DMS153 treated with DMSO at 0.1 percent for 48 hours (cell line): ENCODE data around the gene KPTN.
"Not testable (repeated sequence)": the region's sequence is repeated elsewhere in the genome, so short reads cannot be mapped to it uniquely, and the experiment has no call there.

Experiments used
- DNase-seq: peaks from one replicate; lab custom pipeline; 2025; ENCODE audit not compliant: unreplicated experiment; lab: John Stamatoyannopoulos, UW

KPTN gene

DNA sequence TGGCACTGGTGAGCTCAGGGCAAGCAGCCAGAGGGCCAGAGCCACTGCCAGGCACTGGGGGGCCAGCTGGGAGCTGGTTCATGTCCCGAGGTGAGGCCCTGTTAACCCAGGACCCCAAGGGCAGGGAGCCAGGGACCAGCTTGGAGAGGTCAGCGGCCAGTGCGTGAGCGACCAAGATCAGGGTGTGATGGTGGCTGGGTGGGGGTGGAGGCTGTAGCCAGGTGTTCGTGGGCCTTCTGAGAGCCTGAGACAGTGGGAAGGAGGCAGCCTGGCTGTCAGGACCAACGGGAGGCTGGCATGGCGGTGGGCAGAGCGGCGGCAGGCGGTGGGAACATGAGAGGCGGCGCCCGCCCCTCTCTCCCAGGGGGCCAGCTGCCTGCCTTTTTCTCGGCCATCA is 8.1 kb upstream of the KPTN start:
- no peak for DNase-seq

DNA sequence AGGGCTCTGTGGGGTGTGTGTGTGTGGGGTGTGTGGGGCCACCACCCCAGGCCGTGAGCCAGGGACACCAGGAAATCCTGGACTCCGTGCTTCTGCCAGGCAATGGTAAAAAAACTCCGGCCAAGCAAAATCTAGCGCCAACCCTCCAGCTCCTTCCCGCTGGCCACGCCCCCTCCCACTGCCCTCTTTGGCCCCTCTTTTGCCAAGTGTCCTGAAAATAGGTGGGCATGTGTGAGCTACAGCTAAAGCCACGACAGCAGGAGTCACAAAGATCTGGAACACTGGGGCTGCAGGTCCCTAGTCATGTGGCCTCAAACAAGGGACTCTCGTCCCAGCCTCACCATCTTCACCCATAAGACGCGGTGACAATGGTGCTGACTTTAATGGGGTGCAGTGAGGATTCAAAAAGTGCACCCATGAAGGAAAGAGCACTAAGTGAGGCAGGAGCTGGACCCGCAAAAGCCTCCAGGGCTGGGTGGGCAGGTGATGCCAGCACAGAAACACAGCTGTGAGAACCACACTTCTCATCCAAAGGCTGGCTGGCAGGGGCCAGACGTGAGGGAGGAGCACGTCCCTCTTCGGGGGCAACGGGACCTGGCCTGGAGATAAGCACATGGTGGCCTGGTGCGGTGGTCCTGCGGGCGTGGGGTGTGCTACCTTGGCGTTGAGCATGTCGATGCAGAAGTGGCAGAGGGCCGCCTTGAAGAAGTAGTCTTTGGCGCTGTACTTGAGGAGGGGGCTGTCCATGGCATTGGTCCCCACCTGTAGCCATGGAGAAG is 7.5 kb upstream of the KPTN start:
- DNase-seq = no peak

DNA sequence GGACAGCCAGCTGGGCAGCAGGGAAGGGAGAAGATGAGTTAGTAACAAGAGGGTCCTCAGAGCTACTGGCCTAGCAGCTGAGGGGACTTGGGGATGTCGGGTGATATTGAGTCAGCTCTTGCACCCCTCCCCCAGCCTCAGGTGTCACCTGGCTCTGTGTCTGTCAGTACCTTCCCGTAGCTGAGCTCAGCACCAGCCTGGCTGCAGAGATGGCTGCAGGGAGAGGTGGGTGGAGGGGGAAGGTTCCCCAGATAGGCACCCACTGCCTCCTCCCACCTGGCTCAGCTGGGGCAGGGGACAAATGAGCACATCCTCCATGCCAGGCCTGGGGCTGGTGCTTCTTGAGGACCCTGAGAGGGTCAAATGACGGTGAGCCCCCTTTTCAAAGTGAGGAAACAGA is 6.8 kb upstream of the KPTN start:
- DNase-seq = no peak

DNA sequence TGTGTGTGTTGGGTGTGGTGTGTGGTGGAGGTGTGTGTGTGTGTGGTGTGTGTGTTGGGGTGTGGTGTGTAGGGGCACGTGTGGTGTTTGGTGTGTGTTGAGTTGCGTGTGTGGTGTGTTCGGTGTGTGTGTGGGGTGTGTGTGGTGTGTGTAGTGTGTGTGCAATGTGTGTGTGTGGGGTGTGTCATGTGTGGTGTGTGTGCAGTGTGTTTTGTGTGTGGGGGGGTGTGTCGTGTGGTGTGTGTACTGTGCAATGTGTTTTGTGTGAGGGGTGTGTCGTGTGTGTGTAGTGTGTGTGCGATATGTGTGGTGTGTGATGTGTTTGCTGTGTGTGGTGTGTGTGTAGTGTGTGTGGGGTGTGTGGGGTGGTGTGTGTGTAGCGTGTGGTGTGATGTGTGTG is 6.0 kb upstream of the KPTN start:
- no peak for DNase-seq

DNA sequence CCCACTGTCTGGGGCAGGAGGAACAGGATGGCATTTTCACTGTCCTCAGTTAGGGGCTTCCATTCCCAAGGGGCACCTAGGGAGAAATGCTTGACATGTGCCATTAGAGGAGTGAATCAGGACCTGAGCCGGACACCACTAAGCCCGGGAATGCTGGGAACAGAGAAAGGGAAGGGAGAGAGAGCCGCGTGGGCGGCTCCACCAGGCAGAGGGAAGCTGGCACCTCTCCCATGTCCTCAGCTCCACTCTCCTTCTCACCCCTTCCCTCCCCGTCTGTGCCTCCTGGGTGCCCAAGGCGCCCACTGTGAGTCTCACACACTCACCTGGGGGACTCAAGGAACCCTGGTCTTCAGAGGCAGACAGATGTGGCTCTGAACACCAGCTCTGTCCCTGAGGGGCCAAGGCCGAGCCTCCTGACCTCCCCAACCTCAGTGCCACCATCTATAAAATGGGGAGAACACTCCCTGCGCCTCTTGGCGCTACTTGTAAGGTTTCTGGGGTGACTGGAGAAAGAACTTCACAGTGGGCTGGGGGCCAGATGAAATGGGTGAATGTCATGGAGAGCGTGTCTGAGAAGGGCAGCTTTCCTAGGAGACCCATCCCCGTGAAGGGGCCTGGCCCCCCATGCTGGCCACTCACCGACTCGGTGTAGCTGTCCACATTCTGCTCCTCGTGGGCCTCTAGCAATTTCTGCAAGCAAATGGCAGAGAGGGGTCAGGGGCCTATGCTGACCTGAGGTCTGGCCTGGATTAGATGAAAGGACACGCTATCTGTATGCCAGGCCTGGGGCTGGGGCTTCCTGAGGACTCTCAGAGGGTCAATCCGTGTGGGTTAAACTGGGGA is 5.3 kb upstream of the KPTN start:
- DNase-seq = no peak

DNA sequence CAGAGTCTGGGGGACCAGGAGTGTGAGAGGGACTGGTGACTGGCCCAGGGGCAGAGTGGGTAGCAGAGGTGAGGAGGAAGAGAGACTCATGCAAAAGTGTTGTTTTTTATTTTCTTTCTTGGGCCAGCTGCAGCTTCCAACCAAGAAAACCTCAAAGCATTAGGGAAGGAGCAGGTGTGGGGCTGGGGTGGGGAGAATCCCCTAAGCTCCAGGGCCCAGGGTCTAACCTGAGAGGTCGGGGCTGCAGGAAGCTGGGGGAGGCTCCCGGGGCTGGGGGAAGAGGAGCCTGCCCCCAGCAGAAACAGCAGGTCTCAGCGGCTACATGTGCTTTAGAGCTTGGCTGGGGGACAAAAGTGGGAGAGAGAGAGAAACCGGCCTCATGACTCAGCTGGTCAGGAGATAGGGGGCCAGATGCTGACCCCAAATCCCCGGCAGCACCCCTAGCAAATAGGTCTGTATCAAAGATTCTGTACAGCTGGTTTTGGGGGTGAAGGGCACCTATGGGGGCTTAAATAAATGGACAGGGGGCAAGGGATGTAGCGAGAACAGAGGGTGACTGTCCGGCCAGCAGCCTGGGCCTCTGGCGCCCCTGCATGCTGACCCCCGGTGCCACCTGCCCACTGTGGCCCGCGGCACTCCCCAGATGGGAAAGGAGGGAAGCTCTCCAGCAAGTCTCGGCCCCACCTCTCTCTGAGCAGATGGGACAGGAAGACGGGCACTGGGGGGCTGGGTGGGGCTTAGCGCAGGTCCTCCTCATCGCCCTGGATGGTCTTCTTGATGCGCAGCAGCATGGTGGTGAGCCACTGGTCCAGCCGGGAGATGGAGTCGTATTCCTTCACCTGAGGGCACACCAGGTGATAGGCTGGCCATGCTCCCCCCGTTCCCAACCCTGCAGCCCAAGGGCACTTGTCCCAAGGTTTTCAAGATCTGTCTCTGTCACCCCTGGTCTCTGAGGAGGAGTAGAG is 3.8 kb upstream of the KPTN start:
- DNase-seq = no peak

DNA sequence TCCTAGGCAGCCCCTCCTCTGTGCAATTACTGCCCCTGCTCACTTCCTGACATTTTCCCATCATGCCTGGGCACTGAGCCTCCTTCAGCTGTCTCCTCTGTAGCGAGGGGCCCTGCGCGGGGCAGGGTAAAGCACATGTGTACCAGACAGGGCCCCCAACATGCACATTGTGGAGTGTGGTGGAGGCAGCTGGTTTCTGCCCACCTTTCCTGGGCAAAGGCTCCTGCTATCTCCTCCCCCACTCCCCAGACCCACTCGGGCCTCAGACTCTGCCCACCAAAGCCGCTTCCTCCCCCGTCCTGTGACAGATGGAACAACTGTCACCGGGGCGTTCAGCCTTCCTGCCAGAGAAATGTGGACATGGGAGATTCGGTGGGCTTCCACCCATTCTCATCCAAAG is 2.9 kb upstream of the KPTN start:
- DNase-seq = no peak

DNA sequence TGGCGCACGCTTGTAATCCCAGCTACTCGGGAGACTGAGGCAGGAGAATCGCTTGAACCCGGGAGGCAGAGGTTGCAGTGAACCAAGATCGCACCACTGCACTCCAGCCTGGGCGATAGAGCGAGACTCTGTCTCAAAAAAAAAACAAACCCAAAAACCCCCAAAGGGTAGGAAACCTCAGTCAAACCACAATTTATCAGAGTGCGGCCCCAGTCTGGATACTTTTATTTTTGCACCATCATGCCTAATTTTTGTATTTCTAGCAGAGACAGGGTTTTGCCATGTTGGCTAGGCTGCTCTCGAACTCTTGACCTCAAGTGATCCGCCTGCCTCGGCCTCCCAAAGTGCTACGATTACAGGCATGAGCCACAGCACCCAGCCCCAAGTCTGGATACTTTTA is 2.2 kb upstream of the KPTN start:
- not testable (repeated sequence) for DNase-seq

DNA sequence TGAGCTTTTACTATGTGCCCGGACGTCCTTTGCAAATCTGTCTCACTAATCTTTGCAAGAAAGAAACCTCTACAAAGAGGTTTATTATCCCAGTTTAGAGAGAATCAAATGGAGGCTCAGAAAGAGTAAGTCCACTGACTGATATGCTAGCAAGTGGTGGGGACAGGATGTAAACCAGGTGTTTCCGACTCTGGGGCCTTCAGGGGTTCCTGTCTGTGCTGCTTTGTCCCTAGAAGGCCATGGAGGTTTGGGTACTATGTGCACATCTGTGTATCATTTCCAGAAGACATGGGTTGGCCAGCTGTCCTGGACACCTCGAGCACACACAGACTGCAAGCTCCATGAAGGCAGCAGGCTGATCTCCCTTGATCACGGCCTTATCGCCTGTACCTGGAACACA is 1.2 kb upstream of the KPTN start:
- no peak for DNase-seq

DNA sequence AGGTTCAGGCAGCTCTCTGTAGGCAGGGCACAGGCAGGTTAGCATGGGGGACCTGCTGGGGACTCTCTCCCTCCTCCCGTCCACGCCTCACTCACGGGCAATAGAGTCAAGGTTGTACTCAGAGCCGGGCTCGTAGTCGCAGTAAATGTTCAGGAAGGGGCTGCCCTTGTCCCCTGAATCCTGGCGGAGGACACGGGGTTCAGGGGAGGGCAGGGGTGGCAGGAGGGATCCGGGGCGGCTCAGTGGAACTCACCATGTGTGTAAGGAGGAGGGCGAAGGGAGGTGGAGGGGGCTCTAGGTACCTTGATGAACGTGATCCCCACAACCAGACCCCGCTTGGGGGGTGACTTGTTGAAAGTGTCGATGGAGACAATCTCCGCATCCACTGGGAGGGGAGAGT is 819 bp downstream of the KPTN start:
- DNase-seq = no peak

DNA sequence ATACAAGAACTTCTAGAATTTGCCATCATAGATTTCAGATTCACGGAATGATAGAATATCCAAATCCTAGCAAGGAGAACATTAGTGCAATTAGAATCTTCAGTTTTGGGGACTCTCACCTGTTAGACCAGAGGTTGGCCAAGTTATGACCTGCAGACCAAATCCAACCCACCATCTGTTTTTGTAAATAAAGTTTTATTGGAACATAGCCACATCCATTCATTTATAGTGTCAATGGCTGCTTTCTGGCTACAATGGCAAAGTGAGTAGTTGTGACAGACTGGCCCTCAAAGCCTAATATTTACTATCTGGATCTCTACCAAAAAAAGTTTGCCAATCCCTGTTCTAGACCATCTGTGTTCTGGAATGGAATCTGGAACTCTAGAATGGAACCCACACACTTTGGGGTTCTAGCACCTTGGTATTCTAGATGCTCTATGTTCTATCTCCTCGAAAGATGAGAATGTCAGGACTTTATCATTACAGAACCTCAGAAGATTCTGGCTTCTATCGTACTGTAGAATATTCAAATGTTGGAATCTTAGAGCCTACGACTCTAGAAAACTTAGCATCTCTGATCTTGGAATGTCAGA is 2.5 kb downstream of the KPTN start:
- DNase-seq = no peak

DNA sequence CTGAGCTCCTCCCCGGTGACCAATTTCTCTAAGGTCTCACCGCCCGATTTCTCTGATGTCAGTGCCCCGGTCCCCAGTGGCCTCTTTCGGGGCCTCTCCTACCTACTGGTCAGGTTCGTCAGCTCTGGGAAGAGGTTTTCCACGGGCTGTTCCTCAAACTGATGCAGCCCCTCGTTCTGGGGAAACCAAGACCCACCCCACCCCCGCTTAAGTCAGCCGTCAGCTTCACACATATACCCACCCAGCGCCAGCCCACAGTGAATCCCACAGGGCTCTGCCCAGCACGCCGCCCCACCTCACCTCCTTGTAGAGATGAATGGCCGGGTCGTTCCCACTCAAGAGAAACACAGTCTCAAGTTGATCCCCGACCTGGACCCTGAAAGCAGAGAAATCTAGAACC is 3.4 kb downstream of the KPTN start:
- no peak for DNase-seq

DNA sequence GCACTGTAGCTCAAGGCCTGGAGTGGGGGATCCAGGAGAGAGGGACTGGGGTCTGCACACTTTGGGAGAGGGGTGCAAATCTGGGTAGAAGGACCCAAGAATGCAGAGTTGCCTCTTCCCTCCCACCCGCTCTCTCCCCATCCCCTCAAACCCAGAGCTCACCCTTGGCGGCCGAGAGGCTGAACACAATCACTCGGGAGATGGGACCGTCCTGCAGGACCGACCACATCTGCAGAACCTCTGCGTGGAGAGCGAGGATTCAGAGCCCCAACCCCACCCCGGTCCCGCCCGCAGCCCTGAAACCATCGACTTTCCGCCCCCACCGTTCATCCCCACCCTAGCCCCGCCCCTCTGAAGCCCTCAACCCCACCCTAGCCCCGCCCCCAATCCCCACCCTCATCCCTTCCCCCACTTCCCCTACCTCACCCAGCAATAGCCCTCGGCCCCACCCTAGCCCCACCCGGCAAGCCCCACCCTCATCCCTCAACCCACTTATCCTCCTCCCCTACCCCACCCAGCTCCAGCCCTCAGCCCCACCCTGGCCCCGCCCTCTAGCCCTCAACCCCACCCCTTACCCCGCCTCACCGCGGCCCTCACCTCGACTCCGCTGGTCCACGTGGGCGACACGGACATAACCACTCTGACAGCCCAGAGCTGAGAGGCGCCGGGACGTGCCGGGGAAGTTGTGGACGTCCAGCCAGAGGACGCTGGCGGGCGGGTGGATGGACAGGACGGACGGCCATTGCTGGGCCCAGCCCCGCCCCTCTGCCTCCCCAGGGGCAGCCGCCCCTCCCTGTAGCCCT is 4.1 kb downstream of the KPTN start:
- no peak for DNase-seq

DNA sequence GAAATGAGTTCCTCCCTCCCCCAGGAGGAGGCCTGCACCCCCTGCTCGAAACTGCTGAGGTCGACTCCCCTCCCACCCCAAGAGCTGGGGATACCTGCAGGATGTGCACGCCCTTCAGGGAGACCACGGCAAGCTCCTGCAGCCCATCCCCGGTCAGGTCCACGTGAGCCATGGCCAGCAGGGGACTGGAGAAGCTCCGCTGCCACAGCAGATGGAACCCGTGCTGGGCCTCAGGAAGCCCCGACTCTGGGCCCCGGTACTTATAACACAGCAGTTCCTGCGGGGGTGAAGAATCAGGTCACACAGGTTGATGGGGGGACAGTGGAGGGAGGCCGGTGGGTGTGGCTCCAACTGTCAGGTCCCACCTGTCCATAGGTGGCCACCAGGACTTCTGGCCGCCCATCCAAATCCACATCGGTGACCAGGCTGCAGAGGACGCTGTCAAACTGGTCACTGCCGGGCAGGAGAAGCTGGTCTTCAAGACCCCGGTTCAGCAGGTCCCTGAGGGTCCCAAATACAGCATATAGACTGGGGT is 7.5 kb downstream of the KPTN start:
- DNase-seq = no peak

DNA sequence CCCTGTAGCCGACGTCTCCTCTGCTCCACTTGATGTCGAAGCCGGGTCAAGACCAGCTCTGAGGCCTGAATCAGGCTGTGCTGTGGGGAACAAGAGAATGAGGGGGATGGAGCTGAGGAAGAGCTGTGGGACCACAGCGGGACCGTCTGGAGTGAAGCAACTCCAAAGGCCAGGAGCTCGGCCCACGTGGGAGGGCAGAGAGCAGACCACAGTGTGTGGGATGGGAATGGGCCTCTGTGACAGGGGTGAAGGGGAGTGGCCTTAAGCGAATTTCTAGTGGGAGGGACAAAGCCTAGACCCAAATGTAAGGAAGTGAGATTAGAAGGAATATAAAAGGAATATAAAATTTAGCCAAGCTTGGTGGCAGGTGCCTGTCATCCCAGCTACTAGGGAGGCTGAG is 8.6 kb downstream of the KPTN start:
- DNase-seq = no peak

DNA sequence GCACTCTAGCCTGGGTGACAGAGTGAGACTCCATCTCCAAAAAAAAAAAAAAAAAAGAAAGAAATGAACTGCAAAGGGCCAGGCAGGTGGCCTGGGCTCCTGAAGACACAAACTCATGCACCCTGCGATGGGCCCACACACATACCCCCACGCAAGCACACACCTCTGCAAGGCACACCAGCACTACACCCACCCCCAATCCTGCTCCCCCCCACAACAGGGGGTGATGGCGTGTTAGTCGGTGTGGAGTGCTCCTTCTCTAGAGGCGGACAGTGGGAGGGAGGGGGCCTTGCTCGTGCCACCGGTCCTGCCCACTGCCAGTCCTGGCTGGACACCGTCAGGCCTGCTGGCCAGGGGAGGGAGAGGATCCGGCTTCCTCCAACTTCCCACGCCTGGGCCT is 10.7 kb downstream of the KPTN start:
- no peak for DNase-seq

DNA sequence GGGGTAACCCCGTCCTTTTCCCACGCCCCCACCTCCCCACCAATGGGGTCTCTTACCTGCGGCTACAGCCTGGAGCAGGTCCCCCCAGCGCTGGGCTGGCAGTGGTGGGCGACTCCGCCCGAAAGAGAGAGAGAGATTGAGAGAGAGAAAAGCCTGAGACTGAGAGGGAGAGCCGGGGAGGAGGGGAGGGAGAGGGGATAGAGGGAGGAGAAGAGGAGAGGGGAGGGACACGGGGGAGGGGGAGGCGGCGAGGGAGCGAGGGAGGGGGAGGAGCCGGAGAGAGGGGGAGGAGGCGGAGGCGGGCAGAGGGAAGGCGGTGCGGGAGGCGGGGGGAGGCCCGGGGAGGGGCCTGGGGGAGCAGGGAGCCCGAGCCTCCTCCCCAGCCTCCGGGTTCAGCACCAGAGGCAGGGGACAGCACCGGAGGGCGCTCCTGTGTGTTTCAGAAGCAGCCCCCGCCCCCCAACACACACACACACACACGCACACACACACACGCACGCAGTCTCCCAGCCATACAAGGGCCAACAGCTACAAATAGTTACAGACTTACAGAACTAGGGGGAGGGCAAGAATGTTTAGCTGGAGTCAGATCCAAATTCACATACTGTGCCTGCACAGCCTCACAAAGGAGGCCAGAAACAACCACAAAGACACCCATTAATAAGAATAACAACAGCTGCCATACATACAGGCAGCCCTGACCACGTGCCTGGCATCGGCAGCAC is 12.1 kb downstream of the KPTN start, which contains the start of gene SLC8A2:
Gene SLC8A2, minus strand, starts transcription at position 161 of the 725 bp plus-strand sequence. CDS start 5,490 bp downstream, outside the sequence.
- peak; percentile 27 for DNase-seq

DNA sequence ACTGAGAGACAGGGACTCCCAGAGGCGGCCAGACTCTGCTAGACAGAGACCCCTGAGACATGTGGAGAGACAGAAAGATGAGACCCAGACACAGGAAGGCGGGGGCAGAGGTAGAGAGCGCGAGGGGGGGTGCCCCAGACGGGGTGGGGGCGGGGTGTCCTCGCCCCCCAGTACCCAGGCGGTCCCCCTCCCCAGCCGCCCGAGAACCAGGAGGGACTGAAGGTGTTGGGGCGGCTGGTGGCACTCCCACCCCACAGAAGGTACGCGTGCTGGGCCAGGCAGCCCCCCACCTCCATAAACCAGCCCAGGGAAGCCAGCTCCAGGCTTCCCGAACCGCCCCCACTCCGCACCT is 12.7 kb downstream of the KPTN start:
- no peak for DNase-seq
